Amygdala (tissue), 56 donors: ENCODE measurements around the gene PTPRG.

Experiments
- DNase-seq, 56 donors: peaks; one replicate each; lab custom pipeline; 2025; lab: John Stamatoyannopoulos, UW

The PTPRG gene

GRCh38 chr3:62252438-62253157 is 691.2 kb downstream of the PTPRG start:
- no peak for DNase-seq

- DNase-seq: no peak
These were observed 692.6 kb downstream of the PTPRG start for GRCh38 chr3:62253971-62254370.

GRCh38 chr3:62255758-62256157 is 694.4 kb downstream of the PTPRG start:
- DNase-seq: no peak

- DNase-seq: no peak
These were observed 698.6 kb downstream of the PTPRG start for GRCh38 chr3:62259924-62260323.

GRCh38 chr3:62260655-62261054 is 699.3 kb downstream of the PTPRG start:
- DNase-seq: no peak

- DNase-seq: no peak
These were observed 699.8 kb downstream of the PTPRG start for GRCh38 chr3:62261121-62261520.

GRCh38 chr3:62261736-62262135 is 700.4 kb downstream of the PTPRG start:
- no peak for DNase-seq

- DNase-seq: no peak
These were observed 704.2 kb downstream of the PTPRG start for GRCh38 chr3:62265528-62265927.

- DNase-seq: no peak
These were observed 705.4 kb downstream of the PTPRG start for GRCh38 chr3:62266668-62267283.

- DNase-seq: no peak
These were observed 715.3 kb downstream of the PTPRG start for GRCh38 chr3:62276658-62277180.

GRCh38 chr3:62277450-62277849 is 716.1 kb downstream of the PTPRG start:
- no peak for DNase-seq

GRCh38 chr3:62277986-62278385 is 716.6 kb downstream of the PTPRG start:
- no peak for DNase-seq

GRCh38 chr3:62281726-62282125 is 720.4 kb downstream of the PTPRG start:
- no peak for DNase-seq

- DNase-seq: no peak
These were observed 723.1 kb downstream of the PTPRG start for GRCh38 chr3:62284442-62284841.

- DNase-seq: no peak
These were observed 726.1 kb downstream of the PTPRG start for GRCh38 chr3:62287392-62287927.

- no peak for DNase-seq
These were observed 728.6 kb downstream of the PTPRG start for GRCh38 chr3:62289922-62290321.

- DNase-seq: no peak
These were observed 731.8 kb downstream of the PTPRG start for GRCh38 chr3:62293051-62293780.

GRCh38 chr3:62295571-62295970 is 734.2 kb downstream of the PTPRG start:
- DNase-seq: no peak

- no peak for DNase-seq
These were observed 739.2 kb downstream of the PTPRG start for GRCh38 chr3:62300617-62301016.

GRCh38 chr3:62312201-62312600 is 750.8 kb downstream of the PTPRG start:
- DNase-seq: no peak

- DNase-seq: no peak
These were observed 755.2 kb downstream of the PTPRG start for GRCh38 chr3:62316525-62316924.
